CD4-positive, alpha-beta T cell treated with Interleukin-21 for 1 hour (primary cell): ENCODE results near the gene TEX14.
"Not testable (repeated sequence)": the region's sequence is repeated elsewhere in the genome, so short reads cannot be mapped to it uniquely, and the experiment has no call there.

ENCODE experiments used
- DNase-seq: peaks from one replicate; pipeline ENCODE4 v3.0.0-alpha.2; 2020

The TEX14 gene

GRCh38 chr17:58556833-58557250 lies 135.0 kb downstream of the TEX14 start:
- DNase-seq, result no peak

GRCh38 chr17:58555109-58555508 lies 136.7 kb downstream of the TEX14 start:
- DNase-seq, result not testable (repeated sequence)

DNA sequence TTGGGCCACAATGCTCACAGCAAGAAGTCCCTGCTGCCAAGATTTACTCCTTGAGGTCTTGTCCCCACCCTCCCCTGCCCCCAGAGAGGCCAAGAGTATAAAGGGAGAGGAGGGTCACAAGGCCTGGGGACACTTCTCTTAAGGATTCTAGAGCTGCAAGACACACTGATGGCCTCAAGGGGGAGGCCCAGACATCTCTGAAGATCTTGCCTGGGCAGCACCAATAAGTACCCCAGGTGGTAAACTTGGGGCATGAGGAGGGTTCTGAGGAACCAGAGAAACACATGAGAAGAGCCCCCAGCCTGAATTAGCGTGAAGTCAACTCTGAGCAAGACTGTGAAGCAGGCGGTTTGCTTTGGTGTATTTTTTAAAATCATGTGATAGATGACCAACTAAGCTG lies 150.6 kb downstream of the TEX14 start:
- no peak for DNase-seq

DNA sequence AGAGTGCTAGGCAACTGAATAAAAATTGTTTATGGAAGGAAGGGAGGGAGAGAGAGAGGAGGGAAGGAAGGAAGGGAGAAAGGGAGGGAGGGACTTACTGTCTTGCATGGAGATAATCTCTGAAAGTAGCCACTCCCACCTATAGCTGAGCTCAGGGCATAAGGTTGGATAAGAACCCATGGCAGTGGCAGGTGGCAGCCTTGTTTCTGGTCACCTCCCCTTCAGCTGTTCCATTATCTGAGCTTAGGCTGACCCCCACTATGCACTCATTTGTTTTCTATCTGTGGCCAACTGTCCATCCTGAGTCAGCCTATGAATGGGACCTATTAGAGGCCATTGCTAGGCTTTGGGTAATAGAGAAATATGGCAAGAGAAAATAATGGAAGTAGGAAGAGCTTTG lies 152.1 kb downstream of the TEX14 start:
- no peak for DNase-seq

- DNase-seq, result no peak
Observed at GRCh38 chr17:58538811-58539409, 152.9 kb downstream of the TEX14 start.

- DNase-seq, result no peak
Observed at GRCh38 chr17:58537266-58537665, 154.6 kb downstream of the TEX14 start.

- no peak for DNase-seq
Observed at GRCh38 chr17:58536542-58536941, 155.3 kb downstream of the TEX14 start.

DNA sequence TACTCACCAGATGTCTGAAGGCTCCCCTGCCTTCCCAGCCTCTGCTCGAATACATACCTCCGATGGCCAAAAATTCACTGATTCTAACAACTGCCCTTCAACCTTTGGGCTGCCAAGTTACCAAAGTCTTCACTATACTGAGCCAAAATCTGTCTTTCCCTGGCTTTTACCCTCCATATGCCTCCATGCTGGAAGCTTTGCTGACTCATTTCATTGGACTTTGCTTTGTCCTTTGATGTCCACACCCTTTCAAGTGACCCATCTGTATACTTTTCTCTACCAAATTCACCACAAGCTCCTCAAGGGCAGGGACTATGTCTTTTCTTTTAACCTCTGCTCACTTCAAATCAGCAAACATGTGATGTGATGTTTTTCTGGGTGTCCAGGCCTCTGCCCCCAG lies 156.4 kb downstream of the TEX14 start:
- no peak for DNase-seq

- DNase-seq, result no peak
Observed at GRCh38 chr17:58534901-58535421, 156.9 kb downstream of the TEX14 start.

DNA sequence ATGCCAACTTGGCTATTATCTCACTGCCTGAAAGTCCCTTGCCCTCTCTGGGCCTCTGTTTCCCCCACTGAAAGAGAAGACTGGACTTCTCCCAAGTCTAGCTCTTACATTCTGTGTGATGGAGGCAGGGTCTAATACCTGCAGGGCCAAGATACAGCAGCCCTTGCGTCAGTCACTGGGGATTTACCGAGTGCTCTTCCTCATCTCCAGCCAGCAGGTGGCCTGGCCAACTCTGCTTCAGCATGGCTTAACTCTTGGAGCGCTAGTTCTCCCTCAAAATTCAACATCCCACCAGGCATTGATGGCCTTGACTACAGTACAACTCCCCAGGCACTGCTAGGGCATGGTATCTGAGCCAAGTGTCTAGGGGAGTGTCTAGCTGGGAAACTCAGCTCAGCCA lies 157.5 kb downstream of the TEX14 start:
- DNase-seq, result no peak

DNA sequence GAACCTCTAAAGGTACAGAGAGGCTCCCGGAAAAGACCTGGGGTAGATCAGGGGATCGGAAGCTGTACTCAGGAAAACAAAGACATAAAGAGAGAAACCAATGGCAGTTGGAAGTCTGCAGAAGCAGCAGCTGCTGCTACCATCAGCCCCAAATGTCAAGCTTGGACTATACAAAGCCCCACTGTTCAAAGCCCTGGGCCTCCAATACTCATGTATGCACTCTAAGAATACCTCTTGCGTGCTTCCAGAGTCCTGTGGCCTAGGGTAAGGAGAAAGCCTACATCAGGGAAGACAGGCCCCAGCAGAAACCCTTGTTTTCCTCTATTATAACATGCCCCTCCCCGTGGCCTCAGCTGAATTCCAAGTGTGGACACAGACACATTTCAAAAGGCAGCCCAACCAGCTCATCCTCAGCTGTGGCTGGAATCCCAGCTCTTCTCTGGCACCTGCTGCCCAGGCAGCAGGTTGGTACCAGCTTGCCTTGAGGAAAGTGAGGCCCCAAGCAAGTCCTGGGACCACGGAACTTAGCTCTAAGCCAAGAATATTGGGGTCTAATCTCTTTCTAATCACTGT lies 158.1 kb downstream of the TEX14 start:
- no peak for DNase-seq

- DNase-seq, result no peak
Observed at GRCh38 chr17:58532555-58532951, 159.3 kb downstream of the TEX14 start.

GRCh38 chr17:58531661-58532554 lies 159.9 kb downstream of the TEX14 start:
- peak; percentile 70 for DNase-seq

DNA sequence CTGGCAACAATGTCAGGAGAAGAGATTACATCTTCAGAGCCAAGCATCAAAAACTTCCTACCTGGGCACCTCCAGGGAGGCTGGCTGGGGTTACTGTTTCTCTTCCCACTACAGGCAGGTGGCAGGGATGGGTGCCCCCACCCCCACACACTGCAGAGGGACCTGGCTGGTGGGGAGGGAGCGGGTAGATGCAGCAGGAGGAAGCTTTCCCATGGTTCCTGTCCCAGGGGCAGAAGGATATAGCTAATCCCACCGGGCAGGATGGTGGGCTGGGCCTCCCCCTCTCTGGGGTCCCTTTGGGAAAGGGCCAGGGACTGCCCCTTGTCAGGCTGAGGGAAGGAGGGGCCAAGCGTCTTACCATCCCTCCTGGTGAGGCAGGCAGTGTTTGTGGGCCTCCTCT lies 160.7 kb downstream of the TEX14 start:
- no peak for DNase-seq

DNA sequence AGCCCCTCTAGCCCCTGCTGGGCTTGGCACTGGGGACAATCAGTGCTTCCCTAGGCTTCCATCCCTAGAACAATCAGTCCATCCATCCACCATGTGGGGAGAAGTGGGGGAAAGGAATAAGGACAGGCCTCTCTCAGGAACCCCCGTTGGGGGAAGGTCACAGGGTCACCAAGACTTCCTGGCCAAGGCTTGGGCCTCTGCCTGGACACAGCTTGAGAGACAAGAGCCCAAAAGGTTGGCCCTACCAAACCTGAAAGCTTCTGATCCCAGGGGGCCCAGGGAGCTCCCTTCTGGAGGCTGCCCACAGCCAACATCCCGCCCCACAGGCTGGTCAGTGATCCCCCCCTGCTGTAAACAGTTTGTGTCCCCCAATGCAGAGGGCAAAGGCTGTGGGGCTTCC lies 161.2 kb downstream of the TEX14 start:
- DNase-seq, result no peak

GRCh38 chr17:58529275-58529674 lies 162.6 kb downstream of the TEX14 start:
- no peak for DNase-seq

DNA sequence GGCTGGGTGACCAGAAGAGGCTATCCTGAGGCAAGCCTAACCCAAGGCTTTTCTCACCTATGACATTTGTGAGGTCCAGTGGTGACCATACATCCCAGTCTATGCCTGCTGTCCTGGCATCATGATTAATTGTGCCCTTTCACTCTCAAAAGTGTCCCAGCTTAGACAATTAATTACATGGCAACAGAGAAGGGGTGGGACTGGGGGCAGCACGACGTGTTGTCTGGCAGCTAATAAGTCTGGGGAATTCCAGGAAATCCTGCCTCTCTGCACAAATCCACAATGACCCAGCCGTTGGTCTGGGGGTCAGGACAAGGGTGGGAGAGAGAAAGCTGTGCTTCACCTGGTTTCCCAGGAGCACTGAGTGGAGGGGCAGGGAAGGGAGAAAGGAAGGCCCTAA lies 163.4 kb downstream of the TEX14 start:
- no peak for DNase-seq

DNA sequence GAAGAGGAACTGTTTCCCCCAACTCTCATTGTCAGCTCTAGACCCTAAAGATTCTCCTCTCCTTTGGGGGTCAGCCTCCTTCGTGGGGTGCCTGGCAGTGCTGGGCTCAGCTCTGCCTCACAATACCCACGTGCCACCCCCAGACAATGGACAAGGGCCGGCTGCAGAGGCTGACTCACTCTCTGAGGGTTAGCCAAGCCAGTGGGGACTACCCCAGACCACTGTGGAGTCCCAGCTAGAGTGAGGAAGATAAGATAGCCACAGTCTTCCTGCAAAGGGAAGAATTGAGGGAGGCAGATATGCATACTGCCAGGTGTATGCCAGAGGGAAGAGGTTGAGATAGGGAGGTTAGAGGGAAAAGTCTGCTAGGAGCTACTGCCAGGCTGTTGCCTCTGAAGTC lies 163.9 kb downstream of the TEX14 start:
- no peak for DNase-seq

DNA sequence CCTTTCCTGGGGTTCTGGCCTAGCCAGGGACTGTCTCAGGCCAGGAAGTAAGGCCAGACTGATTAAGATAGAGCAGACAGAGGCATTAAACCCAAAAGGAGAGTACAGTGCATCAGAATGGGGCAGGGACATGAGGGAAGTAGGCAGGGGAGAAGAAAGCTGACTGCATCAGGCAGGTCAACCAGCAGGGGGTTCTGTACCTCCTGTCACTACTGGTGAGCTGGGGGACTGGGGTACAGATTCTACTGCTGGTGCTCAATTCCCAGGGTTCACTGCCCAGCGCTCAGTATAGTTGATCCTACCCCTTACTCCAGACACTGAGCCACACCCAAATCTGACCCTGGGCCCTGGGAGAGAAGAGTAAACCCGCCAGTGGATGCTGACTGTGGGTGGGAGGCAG lies 164.5 kb downstream of the TEX14 start:
- no peak for DNase-seq

- DNase-seq, result no peak
Observed at GRCh38 chr17:58525239-58525638, 166.6 kb downstream of the TEX14 start.

- DNase-seq, result no peak
Observed at GRCh38 chr17:58521680-58522079, 170.2 kb downstream of the TEX14 start.

DNA sequence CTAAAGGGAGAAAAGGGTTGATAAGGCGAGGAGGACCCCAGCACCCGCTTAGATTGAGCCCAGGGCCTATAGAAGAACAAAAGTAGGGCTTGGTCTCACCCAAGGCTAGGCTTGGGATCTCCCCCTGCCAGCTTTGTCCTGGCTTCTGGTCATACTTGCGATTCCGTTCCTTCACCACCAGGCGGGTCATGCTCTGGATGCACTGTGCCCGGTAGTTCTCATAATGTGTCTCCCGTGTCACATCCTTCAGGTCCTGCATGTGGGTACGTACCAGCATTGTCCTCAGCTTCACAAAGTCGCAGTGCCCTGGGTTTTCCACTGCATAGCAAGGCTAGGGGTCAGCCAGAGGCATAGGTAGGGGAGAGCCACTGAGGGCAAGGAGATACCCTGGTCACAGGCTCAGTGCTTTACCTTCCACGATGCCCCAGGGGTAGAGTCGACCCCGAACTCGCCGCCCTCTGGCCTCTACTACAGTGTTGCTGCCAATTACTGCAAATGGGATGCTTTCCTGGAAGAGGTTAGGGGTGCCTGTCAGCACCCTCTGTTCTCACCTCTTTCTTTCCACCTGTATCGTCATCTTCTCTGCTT lies 170.9 kb downstream of the TEX14 start:
- no peak for DNase-seq

GRCh38 chr17:58517928-58518609 lies 173.8 kb downstream of the TEX14 start:
- peak; percentile 100 for DNase-seq
